BE2C (cell line): ENCODE data around the gene IST1.

ENCODE experiments used
- DNase-seq: peaks from one replicate; pipeline ENCODE4 v3.0.0-alpha.2; 2020
- H3K27me3 ChIP-seq: fragments of 250-450 bp; sonication (Bioruptor Pico); 2 replicates; pipeline ENCODE4 v1.5.1; 2020; ENCODE audit warnings: mild to moderate bottlenecking
- H3K36me3 ChIP-seq: fragments of 250-450 bp; sonication (Bioruptor Pico); 2 replicates; pipeline ENCODE4 v1.5.1; 2020; ENCODE audit warnings: mild to moderate bottlenecking
- H3K4me1 ChIP-seq: fragments of 250-450 bp; sonication (Bioruptor Pico); 2 replicates; pipeline ENCODE4 v1.5.1; 2020
- H3K4me3 ChIP-seq: 2 replicates; pipeline ENCODE4 v1.5.1; 2011; ENCODE audit warnings: low read depth, low read length
- H3K9me3 ChIP-seq: fragments of 250-450 bp; sonication (Bioruptor Pico); 2 replicates; pipeline ENCODE4 v1.5.1; 2020
- TF ChIP-seq, protein P1 (sequence below): IDR thresholded peaks from 2 replicates; pipeline ENCODE4 v1.5.1; 2012; ENCODE audit warnings: mild to moderate bottlenecking, low read depth, low read length

IST1 gene

GRCh38 chr16:71851746-71852145 lies 43.6 kb upstream of the IST1 start:
- Histone ChIP-seq H3K9me3 (no peaks in the 10 kb centered on the region), H3K4me1 (no peaks in the 10 kb centered on the region), H3K4me3 (no peak overlapping the region), H3K36me3 (peaks cover 24% of the 10 kb centered on the region), H3K27me3 (no peaks in the 10 kb centered on the region)
- TF ChIP-seq, protein P1, sequence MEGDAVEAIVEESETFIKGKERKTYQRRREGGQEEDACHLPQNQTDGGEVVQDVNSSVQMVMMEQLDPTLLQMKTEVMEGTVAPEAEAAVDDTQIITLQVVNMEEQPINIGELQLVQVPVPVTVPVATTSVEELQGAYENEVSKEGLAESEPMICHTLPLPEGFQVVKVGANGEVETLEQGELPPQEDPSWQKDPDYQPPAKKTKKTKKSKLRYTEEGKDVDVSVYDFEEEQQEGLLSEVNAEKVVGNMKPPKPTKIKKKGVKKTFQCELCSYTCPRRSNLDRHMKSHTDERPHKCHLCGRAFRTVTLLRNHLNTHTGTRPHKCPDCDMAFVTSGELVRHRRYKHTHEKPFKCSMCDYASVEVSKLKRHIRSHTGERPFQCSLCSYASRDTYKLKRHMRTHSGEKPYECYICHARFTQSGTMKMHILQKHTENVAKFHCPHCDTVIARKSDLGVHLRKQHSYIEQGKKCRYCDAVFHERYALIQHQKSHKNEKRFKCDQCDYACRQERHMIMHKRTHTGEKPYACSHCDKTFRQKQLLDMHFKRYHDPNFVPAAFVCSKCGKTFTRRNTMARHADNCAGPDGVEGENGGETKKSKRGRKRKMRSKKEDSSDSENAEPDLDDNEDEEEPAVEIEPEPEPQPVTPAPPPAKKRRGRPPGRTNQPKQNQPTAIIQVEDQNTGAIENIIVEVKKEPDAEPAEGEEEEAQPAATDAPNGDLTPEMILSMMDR: no peak
- DNase-seq: no peak

GRCh38 chr16:71852158-71852557 lies 43.2 kb upstream of the IST1 start:
- Histone ChIP-seq H3K4me3 (no peak overlapping the region), H3K36me3 (peaks cover 24% of the 10 kb centered on the region), H3K9me3 (no peaks in the 10 kb centered on the region), H3K27me3 (no peaks in the 10 kb centered on the region), H3K4me1 (no peaks in the 10 kb centered on the region)
- no peak for DNase-seq
- TF ChIP-seq, protein P1: no peak

GRCh38 chr16:71852561-71852960 lies 42.8 kb upstream of the IST1 start:
- DNase-seq: no peak
- H3K27me3 ChIP-seq: no peaks in the 10 kb centered on the region
- TF ChIP-seq, protein P1: no peak
- no peak overlapping the region for H3K4me3 ChIP-seq
- no peaks in the 10 kb centered on the region for H3K4me1 ChIP-seq
- no peaks in the 10 kb centered on the region for H3K9me3 ChIP-seq
- H3K36me3 ChIP-seq: peaks cover 24% of the 10 kb centered on the region

- TF ChIP-seq, protein P1: no peak
- Histone ChIP-seq H3K4me1 (no peaks in the 10 kb centered on the region), H3K4me3 (no peak overlapping the region), H3K36me3 (peaks cover 28% of the 10 kb centered on the region), H3K27me3 (no peaks in the 10 kb centered on the region), H3K9me3 (no peaks in the 10 kb centered on the region)
- no peak for DNase-seq
These were observed 41.9 kb upstream of the IST1 start for GRCh38 chr16:71853413-71853812.

DNA sequence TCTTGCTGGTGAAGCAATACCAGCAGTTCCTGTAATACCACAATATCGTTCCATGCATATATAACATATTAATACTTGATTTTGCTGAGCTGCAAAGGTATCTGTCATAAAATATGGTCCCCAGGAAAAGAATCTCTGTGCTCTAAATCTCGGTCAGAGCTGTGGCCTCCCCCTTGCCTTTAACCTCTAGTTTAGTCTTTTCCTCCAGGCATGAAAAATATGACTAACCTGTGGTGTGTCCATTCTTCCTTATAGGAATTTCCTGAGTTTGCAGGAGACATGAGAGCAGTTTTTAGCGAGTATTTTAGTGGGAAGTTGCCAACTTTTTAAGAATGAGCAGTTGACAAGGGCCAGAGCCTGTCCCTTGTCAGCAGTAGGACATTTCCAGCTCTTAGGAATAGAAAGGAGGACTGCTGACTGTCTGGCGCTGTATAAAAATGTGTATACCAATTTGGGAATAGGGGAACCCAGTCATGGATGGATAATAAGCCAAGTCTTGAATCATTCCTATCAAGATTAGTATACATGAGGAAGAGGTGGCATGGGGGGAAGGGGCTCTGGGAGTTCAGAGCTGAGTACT lies 40.9 kb upstream of the IST1 start:
- H3K36me3 ChIP-seq: peaks cover 31% of the 10 kb centered on the region
- TF ChIP-seq, protein P1: no peak
- DNase-seq: no peak
- no peak overlapping the region for H3K4me3 ChIP-seq
- no peaks in the 10 kb centered on the region for H3K27me3 ChIP-seq
- H3K4me1 ChIP-seq: no peaks in the 10 kb centered on the region
- no peaks in the 10 kb centered on the region for H3K9me3 ChIP-seq

- Histone ChIP-seq H3K9me3 (no peaks in the 10 kb centered on the region), H3K4me1 (no peaks in the 10 kb centered on the region), H3K36me3 (peaks cover 17% of the 10 kb centered on the region), H3K4me3 (no peak overlapping the region), H3K27me3 (no peaks in the 10 kb centered on the region)
- DNase-seq: no peak
- TF ChIP-seq, protein P1: no peak
These were observed 39.2 kb upstream of the IST1 start for GRCh38 chr16:71855937-71856662.
